ENCODE data around the gene AVPI1.
"Not testable (repeated sequence)": the region's sequence is repeated elsewhere in the genome, so short reads cannot be mapped to it uniquely, and the experiment has no call there.

AVPI1 gene

DNA sequence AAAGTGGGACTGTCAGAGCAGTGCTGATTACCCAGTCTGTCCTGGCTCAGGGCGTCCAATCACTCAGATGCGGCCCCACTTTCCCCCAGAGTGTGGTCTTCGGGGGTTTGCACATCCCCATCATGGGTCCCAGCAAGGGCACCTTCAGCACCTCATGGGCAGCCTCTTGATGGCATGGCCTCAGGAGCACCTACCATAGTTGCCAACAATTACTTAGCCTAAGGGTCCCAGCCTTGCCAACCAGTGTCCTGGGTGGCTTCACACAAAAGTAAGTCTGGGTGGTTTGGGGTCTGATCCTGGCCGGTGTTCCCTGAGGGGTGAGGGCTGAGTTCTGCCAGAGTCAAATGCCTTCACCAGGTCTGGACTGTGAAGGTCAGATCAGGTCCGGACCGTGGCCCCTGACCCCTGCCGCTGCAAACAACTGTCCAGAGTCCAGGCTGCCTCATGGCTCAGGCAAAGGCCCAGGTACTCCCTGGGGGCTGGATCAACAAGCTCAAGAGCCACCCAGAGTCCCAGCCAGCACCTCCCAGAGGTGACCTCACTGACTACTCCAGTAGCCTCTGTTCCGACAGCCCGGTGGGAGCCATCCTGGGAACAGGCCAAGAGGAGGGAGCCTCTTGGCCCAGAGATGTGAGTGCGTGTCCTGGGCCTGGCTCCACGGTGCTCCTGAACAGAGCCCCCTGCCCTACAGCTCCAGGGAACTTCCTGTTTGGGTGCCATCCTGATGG lies 20.3 kb upstream of the AVPI1 start:
- Mint-ChIP-seq H3K4me3 (no peak overlapping the region), H3K36me3 (ENCODE audit: insufficient read depth) (no peaks in the 10 kb centered on the region), H3K27ac (ENCODE audit: low read depth) (no peak overlapping the region), H3K27me3 (peaks cover 51% of the 10 kb centered on the region), H3K9me3 (no peaks in the 10 kb centered on the region), H3K4me1 (no peaks in the 10 kb centered on the region)
- no peak for ATAC-seq (replicated peaks; ENCODE audit: extremely low read depth, poor library complexity, severe bottlenecking)
- no peak for DNase-seq (ENCODE audit: low spot score in 2 of 2)

DNA sequence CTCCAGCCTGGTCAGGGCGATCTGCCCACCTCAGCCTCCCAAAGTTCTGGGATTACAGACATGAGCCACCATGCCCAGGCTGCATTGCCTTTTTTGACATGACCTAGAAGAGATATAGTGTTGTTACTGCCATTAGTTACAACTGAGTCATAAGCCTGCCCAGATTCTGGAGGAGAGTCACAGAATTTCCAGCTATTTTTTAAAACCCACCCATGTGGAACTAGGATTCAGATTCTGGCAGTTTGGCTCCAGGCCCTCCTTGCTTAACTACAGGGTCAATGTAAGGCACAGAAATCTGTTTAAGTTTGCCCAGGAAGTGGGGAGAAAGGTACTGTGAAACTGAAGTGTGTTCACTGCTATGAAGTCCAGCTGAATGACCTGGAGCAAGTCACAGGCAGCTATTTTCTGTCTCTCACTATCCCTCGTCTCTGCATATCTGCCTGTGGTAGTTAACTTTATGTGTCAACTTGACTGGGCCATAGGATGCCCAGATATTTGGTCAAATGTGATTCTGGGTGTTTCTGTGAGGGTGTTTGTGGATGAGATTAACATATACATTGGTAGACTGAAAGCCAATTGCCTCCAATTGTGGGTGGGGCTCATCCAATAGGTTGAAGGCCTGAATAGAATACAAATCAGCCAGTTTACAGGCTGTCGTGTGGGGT lies 18.1 kb upstream of the AVPI1 start:
- ATAC-seq (replicated peaks; ENCODE audit: extremely low read depth, poor library complexity, severe bottlenecking) = no peak
- H3K4me3 Mint-ChIP-seq = no peak overlapping the region
- no peaks in the 10 kb centered on the region for H3K36me3 Mint-ChIP-seq (ENCODE audit: insufficient read depth)
- no peaks in the 10 kb centered on the region for H3K4me1 Mint-ChIP-seq
- H3K27me3 Mint-ChIP-seq = peaks cover 38% of the 10 kb centered on the region
- no peak overlapping the region for H3K27ac Mint-ChIP-seq (ENCODE audit: low read depth)
- no peak for DNase-seq (ENCODE audit: low spot score in 2 of 2)
- no peaks in the 10 kb centered on the region for H3K9me3 Mint-ChIP-seq

DNA sequence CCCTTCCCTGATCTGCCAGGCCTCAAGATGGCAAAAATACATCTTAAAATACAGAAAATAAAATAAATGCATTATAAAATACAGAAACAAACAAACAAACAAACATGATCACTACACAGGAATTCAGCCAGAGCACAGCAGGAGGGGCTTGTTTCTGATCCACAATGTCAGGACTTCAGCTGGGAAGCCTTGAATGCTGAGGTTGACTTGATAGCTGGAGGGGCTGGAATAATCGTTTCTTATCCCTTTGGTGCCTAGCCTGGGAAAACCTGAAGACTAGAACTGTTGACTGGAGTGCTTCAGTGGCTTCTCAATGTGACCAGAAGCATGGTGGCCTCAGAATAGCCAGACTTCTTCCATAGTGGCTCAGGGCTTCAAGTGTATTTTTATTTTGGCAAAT lies 17.3 kb upstream of the AVPI1 start:
- ATAC-seq (replicated peaks; ENCODE audit: extremely low read depth, poor library complexity, severe bottlenecking) = no peak
- H3K27me3 Mint-ChIP-seq = peaks cover 31% of the 10 kb centered on the region
- DNase-seq (ENCODE audit: low spot score in 2 of 2) = no peak
- no peaks in the 10 kb centered on the region for H3K9me3 Mint-ChIP-seq
- H3K36me3 Mint-ChIP-seq (ENCODE audit: insufficient read depth) = no peaks in the 10 kb centered on the region
- no peak overlapping the region for H3K27ac Mint-ChIP-seq (ENCODE audit: low read depth)
- no peak overlapping the region for H3K4me3 Mint-ChIP-seq
- no peaks in the 10 kb centered on the region for H3K4me1 Mint-ChIP-seq

DNA sequence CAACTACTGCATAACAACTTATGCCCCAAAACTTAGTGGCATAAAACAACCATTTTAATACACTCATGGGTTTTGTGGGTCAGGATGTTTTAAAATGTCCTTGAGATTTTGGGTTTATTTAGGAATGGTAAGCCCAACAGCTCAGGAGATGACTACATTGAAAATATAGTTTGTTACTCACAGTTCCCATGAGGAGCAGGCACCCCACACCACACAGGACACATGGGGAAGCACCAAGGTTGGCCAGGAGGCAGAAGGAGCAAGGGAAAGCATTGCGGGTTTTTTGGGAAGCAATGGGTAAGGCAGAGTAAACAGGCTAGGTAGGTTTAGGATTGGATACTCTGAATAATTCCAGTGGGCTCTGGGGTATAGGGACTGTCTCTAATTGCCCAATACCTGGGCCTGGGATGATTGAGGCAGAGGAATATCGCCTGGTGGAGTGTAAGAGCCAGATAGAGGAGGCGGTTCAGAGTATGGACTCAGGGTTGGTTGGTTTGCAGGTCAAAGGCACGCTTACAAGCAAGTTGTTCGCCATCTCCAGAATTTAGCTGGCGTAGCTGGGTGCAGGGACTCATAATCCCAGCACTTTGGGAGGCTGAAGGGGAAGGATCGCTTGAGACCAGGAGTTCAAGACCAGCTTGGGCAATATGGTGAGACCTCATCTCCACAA lies 16.5 kb upstream of the AVPI1 start:
- Mint-ChIP-seq H3K36me3 (ENCODE audit: insufficient read depth) (no peaks in the 10 kb centered on the region), H3K27ac (ENCODE audit: low read depth) (no peak overlapping the region), H3K4me1 (no peaks in the 10 kb centered on the region), H3K27me3 (peaks cover 22% of the 10 kb centered on the region), H3K9me3 (no peaks in the 10 kb centered on the region), H3K4me3 (no peak overlapping the region)
- DNase-seq (ENCODE audit: low spot score in 2 of 2) (no peak), ATAC-seq (replicated peaks; ENCODE audit: extremely low read depth, poor library complexity, severe bottlenecking) (no peak)

DNA sequence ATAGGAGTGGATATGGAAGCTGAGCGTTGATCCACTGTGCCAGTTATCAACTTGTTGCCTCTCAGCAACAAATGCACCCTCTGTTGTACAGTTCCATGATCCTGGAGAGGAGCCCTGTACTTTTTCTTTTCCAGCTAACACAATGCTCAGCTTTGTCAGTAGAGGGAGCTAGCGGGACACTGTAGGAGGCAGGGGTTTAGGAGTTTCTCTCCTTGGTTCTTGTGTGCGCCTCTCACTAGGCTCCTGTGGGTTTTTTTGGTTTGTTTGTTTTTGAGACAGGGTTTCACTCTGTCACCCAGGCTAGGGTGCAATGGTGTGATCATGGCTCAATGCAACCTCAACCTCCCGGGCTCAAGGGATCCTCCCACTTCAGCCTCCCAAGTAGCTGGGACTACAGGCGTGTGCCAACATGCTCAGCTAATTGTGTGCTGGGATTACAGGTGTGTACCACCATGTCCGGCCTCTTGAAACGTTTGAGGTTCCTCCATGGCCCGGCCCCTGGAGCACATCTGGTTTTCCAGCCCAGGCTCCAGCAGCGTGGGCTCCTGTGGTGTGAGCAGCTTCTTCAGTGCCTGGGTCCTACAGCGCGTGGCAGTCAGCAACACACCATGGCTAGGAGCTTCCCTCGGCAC lies 14.5 kb upstream of the AVPI1 start:
- H3K36me3 Mint-ChIP-seq (ENCODE audit: insufficient read depth) = no peaks in the 10 kb centered on the region
- DNase-seq (ENCODE audit: low spot score in 2 of 2) (peak in 1 of 2 donors; percentile 30), ATAC-seq (replicated peaks; ENCODE audit: extremely low read depth, poor library complexity, severe bottlenecking) (peak; percentile 88)
- no peaks in the 10 kb centered on the region for H3K9me3 Mint-ChIP-seq
- no peak overlapping the region for H3K27ac Mint-ChIP-seq (ENCODE audit: low read depth)
- H3K4me1 Mint-ChIP-seq = no peaks in the 10 kb centered on the region
- H3K4me3 Mint-ChIP-seq = no peak overlapping the region
- H3K27me3 Mint-ChIP-seq = peaks cover 16% of the 10 kb centered on the region

DNA sequence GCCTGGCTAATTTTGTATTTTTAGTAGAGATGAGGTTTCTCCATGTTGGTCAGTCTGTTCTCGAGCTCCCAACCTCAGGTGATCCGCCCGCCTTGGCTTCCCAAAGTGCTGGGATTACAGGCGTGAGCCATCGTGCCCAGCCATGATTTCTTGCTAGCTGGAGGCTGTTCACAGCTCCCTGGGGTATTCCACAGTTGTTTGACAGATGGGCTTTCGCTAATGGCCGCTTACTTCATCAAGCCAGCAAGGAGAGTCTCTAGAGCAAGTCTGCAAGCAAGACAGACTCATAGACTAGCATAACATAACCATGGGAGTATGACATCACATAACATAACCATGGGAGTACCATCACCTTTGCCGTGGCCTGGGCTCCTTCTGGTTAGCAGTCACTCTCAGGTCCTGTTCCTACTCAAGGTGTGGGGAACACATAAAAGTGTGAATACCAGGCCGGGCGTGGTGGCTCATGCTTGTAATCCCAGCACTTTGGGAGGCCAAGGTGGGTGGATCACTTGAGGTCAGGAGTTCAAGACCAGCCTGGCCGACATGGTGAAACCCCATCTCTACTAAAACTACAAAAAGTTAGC lies 11.1 kb upstream of the AVPI1 start:
- not testable (repeated sequence) for H3K27ac Mint-ChIP-seq (ENCODE audit: low read depth); H3K4me1 Mint-ChIP-seq; H3K9me3 Mint-ChIP-seq; H3K27me3 Mint-ChIP-seq; ATAC-seq (replicated peaks; ENCODE audit: extremely low read depth, poor library complexity, severe bottlenecking); DNase-seq (ENCODE audit: low spot score in 2 of 2); H3K36me3 Mint-ChIP-seq (ENCODE audit: insufficient read depth); H3K4me3 Mint-ChIP-seq

DNA sequence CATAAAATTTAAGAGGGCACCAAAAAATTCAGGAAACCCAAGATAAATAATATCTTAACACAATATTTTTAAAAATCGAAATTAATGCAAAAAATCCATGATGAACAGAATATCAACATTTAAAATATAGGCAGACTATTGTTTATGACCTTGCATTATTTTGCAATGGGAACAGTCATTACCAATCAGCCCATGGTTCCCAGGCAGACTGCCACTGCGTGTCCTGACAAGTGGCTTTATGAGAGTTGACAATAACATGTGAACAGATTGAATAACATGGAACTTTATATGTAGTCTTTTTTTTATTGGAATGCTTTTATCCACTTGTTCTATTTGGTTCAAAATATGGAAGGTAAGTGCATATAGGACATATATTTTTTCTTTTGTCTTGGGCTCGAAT lies 3.1 kb upstream of the AVPI1 start:
- ATAC-seq (replicated peaks; ENCODE audit: extremely low read depth, poor library complexity, severe bottlenecking) (no peak), DNase-seq (ENCODE audit: low spot score in 2 of 2) (no peak)
- Mint-ChIP-seq H3K9me3 (no peaks in the 10 kb centered on the region), H3K27ac (ENCODE audit: low read depth) (no peak overlapping the region), H3K36me3 (ENCODE audit: insufficient read depth) (peaks cover 5% of the 10 kb centered on the region), H3K4me3 (no peak overlapping the region), H3K27me3 (no peaks in the 10 kb centered on the region), H3K4me1 (peaks cover 8% of the 10 kb centered on the region)

DNA sequence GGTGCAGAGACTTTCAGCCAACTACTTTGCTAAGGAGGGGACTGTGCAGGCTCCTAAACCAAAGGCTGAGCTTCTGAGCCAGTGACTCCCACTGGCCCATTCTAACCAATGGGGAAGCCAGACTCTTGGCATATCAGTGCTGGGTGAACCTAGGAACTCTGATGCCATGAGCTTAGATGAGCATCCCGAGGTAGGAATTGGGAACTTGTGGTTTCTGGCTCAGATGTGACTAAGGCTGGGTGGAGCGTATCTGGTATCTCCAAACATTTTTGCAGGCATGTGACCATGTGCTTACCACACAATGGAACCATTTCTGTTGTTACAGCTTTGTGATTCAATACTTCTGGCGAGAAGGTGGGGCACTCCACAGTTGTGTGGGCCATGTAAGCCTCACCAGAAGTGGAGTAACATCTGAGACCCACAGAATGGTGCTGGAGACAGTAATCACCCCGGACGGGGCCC lies 2.5 kb upstream of the AVPI1 start:
- peaks cover 5% of the 10 kb centered on the region for H3K36me3 Mint-ChIP-seq (ENCODE audit: insufficient read depth)
- DNase-seq (ENCODE audit: low spot score in 2 of 2) = no peak
- no peak overlapping the region for H3K4me3 Mint-ChIP-seq
- H3K27ac Mint-ChIP-seq (ENCODE audit: low read depth) = no peak overlapping the region
- no peak for ATAC-seq (replicated peaks; ENCODE audit: extremely low read depth, poor library complexity, severe bottlenecking)
- no peaks in the 10 kb centered on the region for H3K9me3 Mint-ChIP-seq
- no peaks in the 10 kb centered on the region for H3K27me3 Mint-ChIP-seq
- peaks cover 8% of the 10 kb centered on the region for H3K4me1 Mint-ChIP-seq

DNA sequence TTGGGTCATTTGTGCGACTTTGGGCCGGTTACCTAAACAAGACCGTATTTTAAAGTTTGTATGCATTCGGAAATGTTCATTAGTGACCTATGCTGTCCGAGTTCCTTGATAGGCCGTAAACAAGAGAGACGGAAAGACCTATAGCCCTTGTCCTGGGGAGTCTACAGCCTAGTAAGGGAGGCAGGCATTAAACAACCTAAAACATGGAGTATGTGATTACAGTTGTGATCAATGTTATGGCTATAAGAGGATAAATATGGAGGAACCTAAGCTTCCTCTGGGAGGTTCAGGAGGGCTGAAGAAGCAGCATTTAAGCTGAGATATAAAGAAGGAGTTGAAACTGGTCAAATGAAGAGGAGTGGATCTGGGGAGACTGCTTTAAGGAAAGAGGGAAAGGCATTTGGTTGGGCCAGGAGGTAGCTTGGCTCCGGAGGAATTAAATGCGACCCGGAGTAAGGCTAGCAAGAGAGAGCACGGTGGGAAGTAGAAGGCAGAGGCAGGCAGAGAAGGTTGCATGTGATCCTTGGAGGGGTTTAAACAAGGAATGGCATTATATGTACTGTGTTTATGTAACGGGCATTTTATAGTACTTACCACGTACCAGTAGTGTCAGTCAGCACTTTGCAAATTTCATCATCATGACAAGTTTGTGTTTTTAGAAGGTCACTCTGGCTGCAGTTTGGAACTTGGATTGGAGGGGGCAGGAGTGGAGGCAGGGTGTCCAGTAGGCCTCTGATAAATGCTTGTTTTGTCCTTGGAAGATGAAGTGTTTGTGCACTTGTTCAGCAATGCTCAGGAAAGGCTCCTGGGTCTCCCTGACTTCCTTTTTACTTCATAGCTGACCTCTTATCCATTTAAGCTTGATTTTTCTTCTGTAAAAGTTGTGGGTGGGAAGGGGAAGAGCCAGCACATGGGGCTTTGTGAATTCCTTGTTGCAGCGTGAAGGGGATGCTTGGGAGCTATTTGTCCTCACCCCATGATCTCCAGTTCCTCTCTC lies 1.0 kb upstream of the AVPI1 start:
- DNase-seq (ENCODE audit: low spot score in 2 of 2) = no peak

DNA sequence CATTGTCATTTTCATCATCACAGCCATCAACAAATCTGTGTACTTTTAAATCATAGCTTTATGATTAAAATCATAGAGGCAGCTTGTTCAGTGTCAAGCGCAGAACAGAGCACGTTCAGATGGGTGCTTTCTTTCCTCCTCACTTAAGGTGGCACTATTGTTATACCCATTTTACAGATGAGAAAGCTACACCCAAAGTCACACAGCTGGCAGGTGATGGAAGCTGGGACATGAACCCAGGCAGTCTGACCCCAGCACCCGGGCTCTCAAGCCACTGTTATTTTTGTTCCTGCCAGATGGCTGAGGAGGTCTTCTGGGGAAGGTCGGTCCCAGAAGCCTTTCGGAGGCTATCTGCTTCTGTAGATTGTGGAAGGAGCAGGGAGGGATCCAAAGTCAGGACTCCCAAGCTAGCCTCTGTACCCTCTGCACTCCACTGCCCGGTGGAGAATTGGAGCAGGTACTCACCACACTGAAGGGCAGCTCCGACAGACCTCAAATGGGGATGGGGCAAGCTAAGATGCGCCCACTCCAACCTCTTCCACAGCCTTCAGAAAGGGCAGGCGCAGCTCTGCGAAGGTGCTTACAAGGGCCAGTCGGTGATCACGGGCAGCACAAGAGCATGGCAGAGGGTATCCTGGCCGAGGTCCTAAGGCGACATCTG lies 610 bp downstream of the AVPI1 start:
- peaks cover 5% of the 10 kb centered on the region for H3K36me3 Mint-ChIP-seq (ENCODE audit: insufficient read depth)
- H3K9me3 Mint-ChIP-seq = no peaks in the 10 kb centered on the region
- peaks cover 8% of the 10 kb centered on the region for H3K4me1 Mint-ChIP-seq
- peak overlapping the region; percentile 29 for H3K27ac Mint-ChIP-seq (ENCODE audit: low read depth)
- peak overlapping the region; percentile 83 for H3K4me3 Mint-ChIP-seq
- DNase-seq (ENCODE audit: low spot score in 2 of 2) = no peak
- no peaks in the 10 kb centered on the region for H3K27me3 Mint-ChIP-seq
- peak; percentile 15 for ATAC-seq (replicated peaks; ENCODE audit: extremely low read depth, poor library complexity, severe bottlenecking)

More for the DNA sequence above, 1.0 kb upstream of the AVPI1 start:
- H3K4me3 Mint-ChIP-seq = peak overlapping the region; percentile 83
- ATAC-seq (replicated peaks; ENCODE audit: extremely low read depth, poor library complexity, severe bottlenecking) = no peak
- H3K27ac Mint-ChIP-seq (ENCODE audit: low read depth) = peak overlapping the region; percentile 6
- peaks cover 8% of the 10 kb centered on the region for H3K4me1 Mint-ChIP-seq
- no peaks in the 10 kb centered on the region for H3K9me3 Mint-ChIP-seq
- no peaks in the 10 kb centered on the region for H3K27me3 Mint-ChIP-seq
- peaks cover 5% of the 10 kb centered on the region for H3K36me3 Mint-ChIP-seq (ENCODE audit: insufficient read depth)

DNA sequence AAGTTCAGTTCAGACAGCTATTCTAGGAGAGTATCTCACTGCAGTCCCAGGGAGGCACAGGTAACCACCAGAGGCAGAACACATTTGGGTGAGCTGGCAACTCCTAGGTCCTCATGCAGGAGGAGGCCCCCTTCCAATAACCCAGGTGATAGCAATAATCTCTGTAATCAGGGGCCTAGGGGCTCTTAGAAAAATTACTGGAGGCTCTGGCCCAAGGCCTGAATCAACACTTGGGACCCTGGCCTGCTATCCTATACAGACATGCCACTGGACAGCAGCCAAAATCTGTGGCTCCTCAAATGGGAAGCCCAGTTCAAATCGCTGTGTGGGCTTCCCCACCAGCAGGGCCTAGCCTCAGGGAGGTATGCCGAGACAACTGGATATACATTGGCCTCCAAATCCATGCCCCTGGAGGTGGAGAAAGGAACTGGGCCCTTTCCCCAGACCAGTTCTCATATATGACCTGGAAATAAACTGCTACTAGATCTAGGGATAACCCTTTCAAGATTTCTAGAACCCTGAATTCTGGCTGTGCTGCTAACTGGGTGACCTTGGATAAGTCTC lies 1.6 kb downstream of the AVPI1 start:
- ATAC-seq (replicated peaks; ENCODE audit: extremely low read depth, poor library complexity, severe bottlenecking) = no peak
- no peak for DNase-seq (ENCODE audit: low spot score in 2 of 2)
- peaks cover 5% of the 10 kb centered on the region for H3K36me3 Mint-ChIP-seq (ENCODE audit: insufficient read depth)

More for the DNA sequence above, 1.6 kb downstream of the AVPI1 start:
- no peaks in the 10 kb centered on the region for H3K27me3 Mint-ChIP-seq
- H3K27ac Mint-ChIP-seq (ENCODE audit: low read depth) = no peak overlapping the region
- peak overlapping the region; percentile 83 for H3K4me3 Mint-ChIP-seq
- peaks cover 8% of the 10 kb centered on the region for H3K4me1 Mint-ChIP-seq
- no peaks in the 10 kb centered on the region for H3K9me3 Mint-ChIP-seq
